Stimulated activated CD4-positive, alpha-beta T cell treated with anti-CD3 and anti-CD28 coated beads, Interleukin-15, amount 100 ng/mL, for 24 hours (primary cell): Measurements from ENCODE around the gene LPAR5.

Experiments
- DNase-seq: peaks from one replicate; pipeline ENCODE4 v3.0.0-alpha.2; 2020

Gene LPAR5

GRCh38 chr12:6635375-6635855, 344 bp downstream of the LPAR5 start:
- DNase-seq: peak; percentile 71

DNA sequence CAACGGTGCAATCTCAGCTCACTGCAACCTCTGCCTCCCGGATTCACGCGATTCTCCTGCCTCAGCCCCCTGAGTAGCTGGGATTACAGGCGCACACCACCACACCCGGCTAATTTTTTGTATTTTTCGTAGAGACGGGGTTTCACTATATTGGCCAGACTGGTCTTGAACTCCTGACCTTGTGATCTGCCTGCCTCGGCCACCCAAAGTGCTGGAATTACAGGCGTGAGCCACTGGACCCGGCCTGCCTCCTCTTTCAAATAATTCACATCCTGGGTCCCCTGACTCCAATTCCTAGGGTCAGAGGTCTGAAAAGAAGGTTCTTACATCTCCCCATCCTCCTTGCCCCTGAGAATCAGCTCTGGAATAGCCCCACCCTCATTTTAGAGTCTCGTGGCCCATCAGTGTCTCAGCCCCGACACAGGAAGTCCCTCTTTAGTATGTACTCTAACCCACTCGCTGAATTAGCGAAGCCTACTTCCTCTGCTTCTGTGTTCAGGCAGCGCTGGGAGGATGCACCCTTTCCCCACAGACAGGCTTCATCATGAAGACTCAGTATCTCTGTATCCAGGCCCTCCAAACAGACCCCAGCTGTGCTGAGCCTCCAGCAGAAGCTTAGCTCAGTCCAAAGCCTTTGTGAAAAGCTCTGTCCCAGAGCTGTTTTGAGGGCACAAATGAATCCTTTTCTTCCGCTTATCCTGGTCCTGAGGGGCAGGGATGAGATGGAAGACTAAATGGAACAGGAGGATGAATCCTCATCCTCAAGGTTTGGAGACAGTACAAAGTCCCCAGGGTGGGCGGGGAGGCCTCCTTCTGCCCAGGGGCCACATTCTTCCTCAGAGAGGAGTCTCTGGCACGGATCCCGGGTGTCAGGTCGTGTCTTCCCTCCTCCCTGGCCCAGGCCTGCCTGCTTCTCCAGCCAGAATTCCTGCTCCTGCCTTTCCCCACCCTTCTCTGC, 3.5 kb downstream of the LPAR5 start:
- peak; percentile 52 for DNase-seq

GRCh38 chr12:6631549-6631961, 4.2 kb downstream of the LPAR5 start:
- no peak for DNase-seq

DNA sequence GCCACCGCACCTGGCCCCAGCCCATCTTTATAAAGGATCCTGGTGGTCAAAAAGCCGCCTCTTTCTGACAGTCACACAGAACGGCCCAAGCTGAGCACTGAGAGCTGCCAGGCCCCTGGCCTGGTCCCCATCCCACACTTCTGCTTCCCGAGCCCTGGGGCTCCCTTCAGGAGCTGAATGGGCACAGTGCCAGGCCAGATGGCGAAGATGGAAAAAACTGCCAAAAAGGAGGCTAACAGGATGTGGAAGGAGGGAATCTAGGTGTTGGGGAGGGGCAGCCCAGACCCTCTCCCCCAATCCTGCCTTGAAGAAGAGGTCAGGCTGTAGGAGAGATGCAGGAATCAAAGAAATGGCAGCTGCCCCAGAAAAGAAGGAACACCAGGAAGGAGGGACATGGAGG, 5.0 kb downstream of the LPAR5 start:
- DNase-seq: no peak

GRCh38 chr12:6627616-6628015, 8.1 kb downstream of the LPAR5 start:
- DNase-seq: no peak

GRCh38 chr12:6626654-6627283, 9.0 kb downstream of the LPAR5 start:
- no peak for DNase-seq

DNA sequence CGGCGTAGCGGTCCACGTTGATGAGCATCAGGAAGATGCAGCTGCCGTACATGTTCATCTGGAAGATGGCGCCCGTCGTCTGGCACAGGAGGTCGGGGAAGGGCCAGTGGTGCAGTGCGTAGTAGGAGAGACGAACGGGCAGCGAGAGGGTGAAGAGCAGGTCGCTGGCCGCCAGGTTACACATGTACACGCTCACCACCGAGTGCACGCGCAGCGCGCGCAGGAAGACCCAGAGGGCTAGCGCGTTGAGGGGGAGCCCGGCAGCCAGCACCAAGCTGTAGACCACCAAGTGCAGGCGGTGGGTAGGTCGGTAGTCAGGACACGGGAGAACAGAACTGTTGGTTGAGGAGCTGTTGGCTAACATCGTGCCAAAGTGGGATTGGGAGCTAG, 14.9 kb downstream of the LPAR5 start:
- no peak for DNase-seq

- peak; percentile 69 for DNase-seq
Measured at GRCh38 chr12:6620137-6620884, 15.4 kb downstream of the LPAR5 start.

DNA sequence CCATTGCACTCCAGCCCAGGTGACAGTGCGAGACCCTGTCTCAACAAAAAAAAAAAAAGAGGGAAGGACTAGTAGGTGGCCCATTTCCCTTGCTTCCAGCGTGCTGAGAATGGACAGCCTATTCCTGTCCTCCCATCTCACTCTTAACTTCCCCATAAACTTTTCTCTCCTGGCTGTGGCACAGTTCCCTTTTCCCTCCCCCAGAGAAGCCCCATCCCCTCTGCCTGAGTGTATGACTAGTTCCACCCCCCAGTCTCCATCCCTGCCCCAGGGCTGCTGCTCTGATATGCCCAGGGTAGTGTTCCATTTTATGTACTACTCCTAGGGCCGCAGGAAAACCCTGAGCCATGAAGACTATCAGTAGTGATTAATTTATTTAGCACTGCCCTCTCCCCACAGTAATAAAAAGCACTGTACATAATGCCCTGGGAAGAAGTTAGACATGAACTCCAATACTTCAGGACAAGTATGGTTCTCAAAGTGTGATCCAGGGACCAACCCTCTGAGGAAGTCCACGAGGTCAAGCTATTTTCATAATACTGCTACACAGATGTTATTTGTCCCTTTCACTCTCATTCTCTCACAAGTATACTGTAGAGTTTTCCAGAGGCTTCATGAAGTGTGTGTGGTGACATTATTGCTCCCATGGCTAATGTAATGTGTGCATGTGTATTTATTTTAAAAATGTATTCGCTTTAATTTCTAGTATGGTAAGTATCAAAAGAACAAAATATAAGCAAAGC, 17.1 kb downstream of the LPAR5 start:
- DNase-seq: no peak

DNA sequence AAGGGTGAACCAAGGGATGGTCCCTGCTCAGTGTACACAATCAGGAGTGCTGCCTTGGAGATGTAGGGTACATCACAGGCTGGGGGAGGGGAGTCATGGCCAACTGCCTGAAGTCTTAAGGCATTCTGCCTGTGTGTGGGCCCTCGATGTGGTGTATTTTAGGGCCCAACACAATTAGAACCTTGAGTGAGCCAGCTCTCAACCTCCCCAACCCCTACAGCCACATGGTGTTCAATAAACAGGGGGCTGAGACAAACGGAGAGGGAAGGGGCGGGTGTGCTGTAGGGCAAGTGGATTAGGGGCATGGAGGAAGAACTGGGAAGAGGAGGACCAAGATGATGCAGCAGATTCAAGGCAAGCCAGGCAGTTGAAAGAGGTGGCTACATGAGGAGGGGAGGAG, 20.0 kb downstream of the LPAR5 start:
- no peak for DNase-seq

DNA sequence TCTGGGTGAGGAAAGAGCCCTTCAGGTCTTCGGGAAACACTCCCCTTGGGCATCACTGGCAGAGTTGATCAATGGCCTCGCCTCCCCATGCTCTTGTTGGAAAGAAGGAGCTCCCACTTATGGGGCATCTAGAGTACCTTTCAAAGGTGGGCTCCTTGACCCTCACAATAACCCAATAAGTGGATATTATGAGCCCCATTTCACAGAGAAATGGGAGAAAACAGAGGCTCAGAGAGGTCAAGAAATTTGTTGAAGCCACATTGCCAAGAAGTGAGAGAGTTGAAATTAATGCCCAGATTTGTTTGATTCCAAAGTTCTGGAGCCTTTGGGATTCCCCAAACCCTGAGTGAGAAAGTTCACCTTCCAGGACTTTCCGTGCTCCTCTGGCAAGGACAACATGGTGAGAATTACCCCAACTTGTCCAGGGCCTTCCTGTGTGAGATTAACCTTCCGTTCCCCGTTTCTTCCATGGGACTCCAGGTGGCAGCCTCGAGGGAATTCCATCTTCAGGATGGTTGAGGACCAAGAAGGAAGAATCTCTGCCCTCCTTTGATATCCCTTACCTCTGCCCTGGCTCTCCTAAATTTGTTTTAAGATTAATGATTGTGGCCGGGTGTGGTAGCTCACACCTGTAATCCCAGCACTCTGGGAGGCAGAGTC, 21.1 kb downstream of the LPAR5 start:
- no peak for DNase-seq

- peak; percentile 52 for DNase-seq
Measured at GRCh38 chr12:6613776-6614512, 21.8 kb downstream of the LPAR5 start.

DNA sequence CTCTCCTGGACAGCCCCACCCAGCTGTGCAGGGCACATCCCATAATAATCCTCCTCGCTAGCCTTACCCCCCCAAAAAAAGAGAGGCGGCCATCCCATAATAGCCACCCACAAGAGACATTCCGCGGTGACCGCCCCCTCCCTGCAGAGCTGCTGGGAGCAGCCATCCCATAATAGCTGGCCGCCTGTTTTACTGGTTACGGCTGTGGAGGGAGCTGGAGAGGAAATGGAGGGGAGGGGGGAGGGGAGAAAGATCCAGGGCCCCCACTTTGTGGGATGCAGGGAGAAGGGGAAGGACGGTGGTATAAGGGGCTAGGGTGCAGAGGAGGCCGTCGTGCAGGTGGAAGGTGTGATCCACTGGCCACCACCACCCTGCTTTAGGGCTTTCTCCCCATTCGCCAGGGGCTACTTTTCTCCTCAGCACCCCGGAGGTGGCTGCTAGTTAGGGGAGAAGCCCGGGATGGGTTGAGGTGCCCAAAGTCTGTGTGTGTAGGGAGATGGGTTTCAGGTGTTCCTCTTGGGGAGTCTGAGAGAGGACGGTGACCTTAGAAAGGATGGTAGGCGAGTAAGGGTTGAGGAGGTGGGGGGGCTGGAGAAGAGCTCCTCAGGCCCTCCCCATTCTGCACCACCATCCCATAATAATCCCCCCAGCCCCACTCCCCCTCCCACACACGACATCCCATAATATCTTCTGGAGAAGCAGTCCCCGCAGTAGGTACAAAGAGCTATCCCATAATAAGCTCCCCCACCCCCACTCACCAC, 22.6 kb downstream of the LPAR5 start:
- DNase-seq: no peak

- DNase-seq: no peak
Measured at GRCh38 chr12:6612652-6613014, 23.1 kb downstream of the LPAR5 start.

GRCh38 chr12:6612247-6612646, 23.5 kb downstream of the LPAR5 start:
- no peak for DNase-seq

DNA sequence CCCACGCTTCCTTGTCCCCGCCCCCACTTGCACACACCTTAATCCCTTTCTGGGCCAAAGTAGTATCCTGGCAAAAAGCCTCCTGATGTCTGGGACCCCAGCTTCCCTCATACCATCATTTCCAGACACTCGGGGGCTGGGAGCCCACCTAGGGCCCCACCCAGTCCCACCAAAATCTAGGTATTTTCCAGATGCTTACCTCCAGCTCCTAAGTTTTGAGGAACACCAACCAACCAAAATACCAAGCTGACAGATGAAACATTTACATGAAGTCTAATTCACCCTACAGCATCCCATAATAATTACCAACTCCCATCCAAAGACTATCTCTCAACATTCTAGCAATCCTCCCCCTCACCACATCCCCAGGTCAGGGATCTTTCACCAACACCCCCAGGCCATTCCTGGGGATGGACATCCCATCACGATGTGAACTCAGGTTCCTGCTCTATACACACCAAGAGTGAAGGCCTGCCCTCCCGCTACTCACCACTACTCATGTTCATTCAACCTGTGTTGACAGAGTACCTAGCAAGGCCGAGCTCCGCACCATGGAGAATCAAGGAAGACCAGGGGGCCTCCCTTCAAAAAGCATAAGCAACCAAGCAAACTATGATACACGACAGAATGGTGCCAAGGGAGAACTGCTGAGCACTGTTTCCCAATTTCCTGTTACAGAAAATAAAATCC, 27.0 kb downstream of the LPAR5 start:
- peak; percentile 42 for DNase-seq

DNA sequence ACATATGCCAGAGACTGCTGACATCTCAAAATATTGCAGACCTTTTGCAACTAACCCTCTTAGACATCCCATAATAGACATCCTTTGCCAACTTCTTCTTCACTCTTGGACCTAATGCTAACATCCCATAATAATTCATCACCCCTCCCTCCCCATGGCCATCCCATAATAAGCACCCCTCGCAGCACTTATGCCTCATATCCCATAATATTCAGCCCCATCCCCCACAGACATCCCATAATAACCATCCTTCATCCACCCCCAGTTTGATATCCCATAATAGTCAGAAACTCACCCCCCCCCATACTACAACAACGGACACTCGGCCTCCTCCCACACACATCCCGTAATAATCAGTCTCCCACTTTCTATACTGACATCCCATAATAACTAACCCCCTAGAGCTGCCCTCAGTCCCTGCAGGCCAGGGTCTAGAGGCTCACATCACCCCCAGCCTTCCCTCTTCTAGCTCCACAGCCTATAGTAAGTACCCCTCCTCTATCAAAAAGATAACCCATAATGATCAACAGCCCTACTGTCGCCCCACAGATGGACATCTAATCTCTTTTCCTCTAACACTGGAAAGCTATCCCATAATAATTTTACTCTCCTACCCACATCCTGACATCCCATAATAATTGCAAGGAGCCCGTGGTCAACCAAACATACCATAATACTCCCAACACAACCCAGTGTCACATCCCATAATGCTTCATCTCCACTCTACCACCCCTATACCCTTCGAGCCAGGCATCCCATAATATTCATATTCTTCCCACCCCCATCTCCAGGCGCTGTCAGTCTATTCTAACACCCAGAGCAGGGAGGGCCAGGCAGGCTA, 27.8 kb downstream of the LPAR5 start:
- peak; percentile 78 for DNase-seq

GRCh38 chr12:6606331-6607131, 29.2 kb downstream of the LPAR5 start:
- DNase-seq: peak; percentile 78
